LNCaP clone FGC (cell line): ENCODE results near the gene PDLIM7.

ENCODE experiments used
- DNase-seq: peaks from one replicate; pipeline ENCODE4 v3.0.0-alpha.2; 2011; ENCODE audit warnings: low read depth
- H3K4me3 ChIP-seq: 2 replicates; pipeline ENCODE4 v1.5.1; 2011; ENCODE audit warnings: mild to moderate bottlenecking, low read depth, low read length, control low read depth
- TF ChIP-seq, protein P1 (sequence below): IDR thresholded peaks from 2 replicates; pipeline ENCODE4 v1.5.1; 2012; ENCODE audit warnings: mild to moderate bottlenecking; ENCODE audit not compliant: control insufficient read depth, insufficient read depth; ENCODE audit errors: extremely low read depth

PDLIM7 gene

DNA sequence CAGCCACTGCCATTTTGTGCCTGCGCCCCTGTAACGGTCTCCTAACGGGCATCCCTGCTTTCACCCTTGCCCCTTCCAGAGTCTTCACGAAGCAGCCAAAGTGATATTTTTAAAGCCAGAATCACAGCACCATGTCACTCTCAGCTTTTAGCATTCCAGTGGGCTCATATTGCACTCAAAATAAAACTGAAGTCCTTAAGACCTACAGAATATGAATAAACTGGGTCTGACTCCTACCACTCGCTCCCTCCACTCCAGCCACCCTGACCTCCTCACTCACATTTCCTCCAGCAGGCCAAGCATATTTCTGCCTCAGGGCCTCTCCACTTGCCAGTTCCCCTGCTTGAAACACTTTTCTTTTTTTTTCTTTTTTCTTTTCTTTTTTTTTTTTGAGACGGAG lies 2.4 kb upstream of the PDLIM7 start:
- DNase-seq = no peak
- TF ChIP-seq, protein P1, sequence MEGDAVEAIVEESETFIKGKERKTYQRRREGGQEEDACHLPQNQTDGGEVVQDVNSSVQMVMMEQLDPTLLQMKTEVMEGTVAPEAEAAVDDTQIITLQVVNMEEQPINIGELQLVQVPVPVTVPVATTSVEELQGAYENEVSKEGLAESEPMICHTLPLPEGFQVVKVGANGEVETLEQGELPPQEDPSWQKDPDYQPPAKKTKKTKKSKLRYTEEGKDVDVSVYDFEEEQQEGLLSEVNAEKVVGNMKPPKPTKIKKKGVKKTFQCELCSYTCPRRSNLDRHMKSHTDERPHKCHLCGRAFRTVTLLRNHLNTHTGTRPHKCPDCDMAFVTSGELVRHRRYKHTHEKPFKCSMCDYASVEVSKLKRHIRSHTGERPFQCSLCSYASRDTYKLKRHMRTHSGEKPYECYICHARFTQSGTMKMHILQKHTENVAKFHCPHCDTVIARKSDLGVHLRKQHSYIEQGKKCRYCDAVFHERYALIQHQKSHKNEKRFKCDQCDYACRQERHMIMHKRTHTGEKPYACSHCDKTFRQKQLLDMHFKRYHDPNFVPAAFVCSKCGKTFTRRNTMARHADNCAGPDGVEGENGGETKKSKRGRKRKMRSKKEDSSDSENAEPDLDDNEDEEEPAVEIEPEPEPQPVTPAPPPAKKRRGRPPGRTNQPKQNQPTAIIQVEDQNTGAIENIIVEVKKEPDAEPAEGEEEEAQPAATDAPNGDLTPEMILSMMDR = no peak
- no peak overlapping the region for H3K4me3 ChIP-seq

DNA sequence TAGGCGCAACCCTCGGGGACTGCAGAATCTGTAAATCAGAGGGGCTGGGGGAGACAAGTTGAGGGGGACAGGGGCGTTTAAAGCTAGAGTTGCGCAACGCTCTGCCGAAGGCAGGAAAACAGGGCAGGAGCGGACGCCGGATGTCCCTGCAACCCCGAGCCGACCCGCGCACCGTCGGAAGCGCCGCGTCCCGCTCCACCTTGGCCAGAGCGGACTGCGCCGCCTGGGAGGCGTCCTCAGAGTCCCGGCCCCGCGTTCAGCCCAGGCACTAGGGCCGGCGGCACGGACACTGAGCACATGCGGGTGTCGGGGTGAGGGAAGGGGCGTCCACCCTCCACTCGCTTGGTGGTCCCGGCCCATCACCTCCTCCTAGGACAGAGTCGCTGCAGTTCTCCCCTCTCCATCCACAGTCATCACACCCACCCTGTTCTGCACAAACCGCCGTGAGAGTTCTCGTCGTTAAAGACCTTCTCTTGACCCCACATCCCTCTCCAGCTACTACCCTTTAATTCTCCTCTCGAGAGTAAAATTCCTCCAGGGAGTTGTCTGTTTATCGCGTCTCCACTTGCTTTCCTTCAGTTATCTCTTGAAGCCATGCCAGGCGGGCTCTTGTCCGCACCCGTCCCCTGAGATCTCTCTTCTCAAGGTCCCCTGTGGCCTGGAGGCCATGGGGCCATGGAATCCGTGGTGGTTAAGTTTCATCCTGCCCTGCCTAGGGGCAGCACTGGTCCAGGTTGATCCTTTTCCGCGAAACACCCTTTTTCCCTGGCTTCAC lies 796 bp upstream of the PDLIM7 start:
- H3K4me3 ChIP-seq = peak overlapping the region; percentile 72
- no peak for DNase-seq
- TF ChIP-seq, protein P1 = no peak

DNA sequence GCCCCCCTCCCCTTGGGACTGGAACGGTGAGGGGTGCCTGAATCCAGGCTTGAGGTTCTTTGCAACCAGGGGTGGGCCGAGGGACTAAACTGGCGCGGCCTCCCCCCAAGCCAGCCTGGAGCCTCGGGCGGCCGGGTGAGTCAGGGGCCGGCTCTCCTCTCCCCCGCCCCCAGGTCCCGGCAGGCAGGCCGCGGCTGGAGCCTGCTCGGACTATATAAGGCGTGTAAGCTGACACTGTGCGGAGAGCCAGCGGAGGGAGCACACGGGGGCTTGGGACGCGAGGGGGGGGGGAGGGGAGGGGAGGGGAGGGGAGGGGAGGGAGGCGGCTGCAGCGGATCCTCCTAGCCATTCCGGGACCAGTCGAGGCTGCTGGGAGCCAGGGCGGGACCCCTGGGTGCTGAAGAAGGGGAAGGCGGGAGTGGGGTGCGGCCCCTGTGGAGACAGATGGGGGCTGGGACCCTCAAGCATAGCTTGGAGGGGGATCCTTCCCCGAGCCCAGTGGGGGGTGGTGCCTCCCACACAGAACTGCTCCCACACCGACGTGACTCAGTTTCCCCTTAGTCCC lies 595 bp downstream of the PDLIM7 start:
- no peak for DNase-seq
- TF ChIP-seq, protein P1 = no peak
- H3K4me3 ChIP-seq = peak overlapping the region; percentile 72

DNA sequence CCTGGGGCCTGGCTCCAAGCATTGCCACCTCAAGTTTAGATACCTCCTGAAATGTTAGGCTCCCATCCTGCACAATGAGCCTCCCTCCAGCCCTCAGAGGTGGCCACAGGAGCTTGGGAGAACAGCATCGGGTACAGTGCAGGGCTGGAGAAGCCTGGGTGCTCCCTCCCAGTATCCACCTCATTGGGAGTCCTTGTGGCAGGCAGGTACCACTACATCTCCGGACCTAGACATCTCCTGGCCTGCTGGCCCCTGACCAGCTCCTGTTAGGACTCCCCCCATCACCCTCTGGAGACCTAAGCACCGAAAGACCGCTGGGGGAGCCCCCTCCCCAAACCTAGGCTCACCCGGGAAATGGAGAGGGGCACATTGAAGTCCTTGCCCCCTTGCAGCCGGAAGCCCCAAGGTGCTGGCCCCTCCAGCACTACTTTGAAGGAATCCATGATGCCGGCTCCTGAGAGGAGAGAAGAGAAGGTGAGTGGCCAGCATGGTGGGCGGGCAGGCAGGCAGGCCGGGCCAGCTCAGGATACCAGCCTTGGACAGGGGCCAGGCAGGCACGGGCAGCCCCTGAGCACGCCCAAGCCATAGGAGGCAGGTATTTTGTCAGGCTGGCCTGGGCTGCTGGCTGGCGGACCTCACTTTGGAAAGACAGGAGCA lies 1.2 kb downstream of the PDLIM7 start:
- peak overlapping the region; percentile 72 for H3K4me3 ChIP-seq
- DNase-seq = no peak
- TF ChIP-seq, protein P1 = 0 out of 2 replicates have a peak, but pooled peaks have one; percentile 9

DNA sequence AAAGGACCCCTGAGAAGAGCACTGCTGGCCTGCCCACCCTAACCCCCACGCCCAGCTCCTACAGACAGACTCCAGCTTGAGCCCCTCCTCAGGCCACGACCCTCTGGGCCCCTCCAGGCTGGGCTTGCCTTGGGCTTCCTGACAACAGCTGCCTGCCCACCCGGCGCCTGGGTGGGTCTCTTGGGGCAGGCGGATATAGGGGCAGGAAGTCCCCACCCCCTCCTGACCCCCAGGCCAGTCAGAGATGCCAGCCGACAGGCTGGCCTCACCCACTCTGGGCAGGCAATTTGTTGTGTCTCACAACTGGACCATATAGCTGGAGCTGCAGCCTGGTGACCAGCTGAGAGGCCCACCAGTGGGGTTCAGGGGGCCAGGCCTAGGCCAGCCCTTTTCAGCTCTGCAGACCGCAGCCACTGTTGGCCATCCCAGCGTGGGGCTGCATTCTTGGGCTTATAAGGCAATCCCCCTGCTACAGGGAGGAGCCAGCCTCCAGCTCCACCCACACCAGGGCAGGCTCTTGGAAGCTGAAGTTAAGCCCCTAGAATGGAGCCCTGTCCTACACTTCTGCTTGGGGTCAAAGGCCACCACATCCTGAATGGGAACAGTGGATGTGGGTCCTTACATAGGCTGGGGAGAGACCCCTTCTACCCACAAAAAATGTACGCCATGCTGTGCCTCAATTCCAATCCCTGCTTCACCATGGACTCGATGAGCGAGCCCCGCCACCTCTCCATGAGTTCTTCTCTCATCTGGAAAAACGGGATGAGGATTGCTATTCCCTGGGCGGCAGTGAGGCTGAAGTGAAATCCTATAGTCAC lies 2.0 kb downstream of the PDLIM7 start:
- TF ChIP-seq, protein P1 = no peak
- no peak overlapping the region for H3K4me3 ChIP-seq
- no peak for DNase-seq

DNA sequence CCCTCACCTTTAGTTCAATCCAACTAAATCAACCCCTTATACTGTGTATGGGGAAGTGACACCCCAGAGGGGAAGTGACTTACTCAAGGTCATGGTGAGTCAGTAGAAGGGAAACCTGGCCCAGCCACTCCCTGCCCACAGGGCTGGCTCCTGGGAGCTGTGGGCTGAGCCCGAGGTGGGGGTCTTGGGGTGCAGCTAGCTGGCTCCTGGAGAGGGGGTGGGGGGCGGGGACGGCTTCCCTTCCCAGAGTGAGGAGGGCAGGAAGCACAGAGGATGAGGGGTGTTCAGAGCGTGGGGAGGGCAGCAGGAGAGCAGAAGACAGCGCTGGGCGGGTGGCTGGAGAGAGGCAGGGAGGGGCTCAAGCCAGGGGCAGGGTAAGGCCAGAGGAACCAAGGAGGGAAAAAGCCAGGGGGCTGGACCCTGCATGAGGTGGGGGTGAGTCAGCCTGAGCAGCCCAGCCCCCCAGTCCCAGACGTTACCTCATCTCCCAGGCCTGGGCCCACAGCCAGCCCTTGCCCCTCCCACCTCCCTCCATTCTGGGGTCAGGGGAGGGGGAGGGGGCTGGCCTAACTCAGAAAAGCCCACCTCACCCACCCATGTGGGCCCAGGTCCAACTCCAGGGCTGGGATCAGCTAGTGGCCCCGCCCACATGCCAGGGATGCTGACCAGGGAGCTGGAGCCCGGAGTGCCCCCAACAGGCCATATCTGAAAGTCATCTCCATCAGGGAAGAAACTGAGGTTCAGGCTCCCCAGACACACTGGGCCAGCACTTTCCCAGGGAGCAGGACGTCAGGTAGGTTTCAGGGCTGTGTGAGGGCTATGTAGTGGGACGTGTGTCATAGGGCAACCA lies 2.8 kb downstream of the PDLIM7 start:
- DNase-seq = no peak
- no peak overlapping the region for H3K4me3 ChIP-seq
- TF ChIP-seq, protein P1 = 0 out of 2 replicates have a peak, but pooled peaks have one; percentile 11
